HG03066 (cell line): Measurements from ENCODE around the gene BST1.

Experiments used
- ATAC-seq: cut with Tn5 transposase; IDR thresholded peaks from one replicate; pipeline ENCODE4 v1.9.1; 2021; ENCODE audit warnings: low read depth; ENCODE audit not compliant: unreplicated experiment

The BST1 gene

DNA sequence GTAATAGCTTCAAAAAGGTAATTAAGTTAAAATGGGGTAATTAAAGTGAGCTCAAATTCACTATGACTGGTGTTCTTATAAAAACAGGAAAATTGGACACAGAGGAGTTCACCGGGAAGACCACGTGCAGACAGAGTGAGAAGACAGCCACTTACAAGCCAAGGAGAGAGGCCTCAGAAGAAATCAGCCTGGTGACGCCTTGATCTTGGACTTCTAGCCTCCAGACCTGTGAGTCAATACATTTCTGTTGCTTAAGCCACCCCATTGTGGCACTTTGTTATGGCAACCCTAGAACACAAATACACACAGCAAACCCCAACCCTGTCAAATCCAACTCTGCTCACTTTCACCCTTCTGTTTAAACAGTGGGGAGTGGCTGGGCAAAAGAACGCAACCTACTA is 71.2 kb downstream of the BST1 start:
- no peak for ATAC-seq

DNA sequence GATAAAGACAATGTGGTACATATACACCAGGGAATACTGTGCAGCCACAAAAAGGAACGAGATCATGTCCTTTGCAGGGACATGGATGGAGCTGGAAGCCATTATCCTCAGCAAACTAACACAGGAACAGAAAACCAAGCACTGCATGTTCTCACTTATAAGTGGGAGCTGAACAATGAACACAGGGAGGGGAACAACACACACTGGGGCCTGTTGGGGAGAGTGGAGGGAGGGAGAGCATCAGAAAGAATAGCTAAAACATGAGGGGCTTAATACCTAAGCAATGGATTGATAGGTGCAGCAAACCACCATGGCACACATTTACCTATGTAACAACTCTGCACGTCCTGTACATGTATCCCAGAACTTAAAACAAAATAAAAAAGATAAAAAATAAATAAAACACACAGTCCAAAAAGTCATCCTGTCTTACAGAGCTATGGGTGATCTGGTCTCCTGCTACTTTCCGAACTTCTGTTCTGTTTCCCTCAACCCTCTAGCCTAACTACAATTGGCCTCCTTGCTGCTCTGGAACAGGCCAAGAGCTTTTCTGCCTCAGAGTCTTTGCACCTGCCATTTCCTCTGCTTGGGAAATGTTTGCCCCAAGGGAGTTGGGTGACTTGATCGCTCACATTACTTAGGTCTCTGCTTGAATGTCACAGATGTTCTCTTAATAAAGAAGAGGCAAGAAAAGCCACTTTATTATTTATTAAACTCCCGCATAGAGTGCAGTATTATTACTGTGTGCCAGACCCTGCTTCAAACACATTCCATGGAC is 74.2 kb downstream of the BST1 start:
- no peak for ATAC-seq

DNA sequence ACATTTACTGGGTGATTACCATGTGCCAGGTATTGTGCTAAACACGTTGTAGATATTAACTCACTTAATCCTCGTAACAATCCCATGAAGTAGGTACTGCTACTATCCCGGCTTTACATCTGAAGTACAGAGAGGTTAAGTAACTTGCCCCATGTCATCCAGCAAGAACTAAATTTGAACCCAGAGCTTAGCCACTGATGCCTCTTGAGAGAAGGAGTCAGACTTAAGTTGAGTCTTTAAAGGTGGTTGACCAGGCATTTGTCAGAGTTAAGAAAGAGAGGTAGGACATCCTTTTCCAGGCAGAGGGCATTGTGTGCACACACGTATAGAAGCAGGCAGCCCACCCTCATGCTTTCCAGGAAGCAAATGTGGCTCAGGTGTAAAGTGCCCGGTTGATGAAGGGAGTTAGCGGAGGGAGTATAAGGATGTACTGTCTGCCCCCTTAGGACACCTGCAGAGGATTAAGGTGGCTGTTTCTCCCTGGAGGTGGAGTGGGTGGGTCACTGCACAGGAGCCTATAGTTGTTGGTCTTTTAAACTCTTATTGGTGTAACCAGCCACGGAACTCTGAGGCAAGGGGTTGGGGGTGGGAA is 74.9 kb downstream of the BST1 start:
- no peak for ATAC-seq

DNA sequence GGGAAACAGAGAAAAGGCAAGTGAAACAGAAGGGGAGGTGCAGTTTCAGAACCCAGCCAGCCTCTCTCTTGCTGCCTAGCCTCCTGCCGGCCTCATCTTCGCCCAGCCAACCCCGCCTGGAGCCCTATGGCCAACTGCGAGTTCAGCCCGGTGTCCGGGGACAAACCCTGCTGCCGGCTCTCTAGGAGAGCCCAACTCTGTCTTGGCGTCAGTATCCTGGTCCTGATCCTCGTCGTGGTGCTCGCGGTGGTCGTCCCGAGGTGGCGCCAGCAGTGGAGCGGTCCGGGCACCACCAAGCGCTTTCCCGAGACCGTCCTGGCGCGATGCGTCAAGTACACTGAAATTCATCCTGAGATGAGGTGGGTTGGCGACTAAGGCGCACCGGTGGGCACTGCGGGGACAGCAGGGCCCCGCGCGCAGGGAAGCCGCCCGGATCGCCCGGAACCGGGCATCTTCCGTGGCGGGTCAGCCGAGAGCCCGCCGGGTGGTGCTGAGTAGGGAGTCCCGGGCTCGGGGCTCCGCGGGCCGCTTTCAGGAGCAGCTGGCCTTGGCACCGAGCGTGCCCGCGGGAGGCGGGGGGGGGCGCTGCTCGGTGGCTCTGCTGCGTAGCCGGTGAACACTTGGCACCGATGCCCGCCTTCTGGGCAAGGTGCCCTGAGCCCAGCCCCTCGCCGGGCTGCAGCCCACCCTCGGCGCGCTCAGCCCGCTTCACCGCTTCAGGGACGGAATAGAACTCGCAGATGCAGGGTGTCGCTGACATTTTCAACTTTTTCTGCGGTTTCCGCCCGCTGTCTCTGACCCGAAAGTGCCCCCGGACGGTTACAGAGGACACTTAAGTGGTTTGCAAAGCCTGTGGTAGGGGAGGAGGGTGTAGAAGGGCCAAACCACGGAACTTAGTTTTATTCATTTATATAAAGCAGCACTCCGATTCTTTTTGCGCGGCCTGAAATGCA is 75.7 kb downstream of the BST1 start, which contains the start of gene CD38:
CD38 (plus strand) TSS at position 40 of the 953 bp plus-strand sequence; CDS start at position 127, 87 bp downstream.
- ATAC-seq: peak; percentile 79

DNA sequence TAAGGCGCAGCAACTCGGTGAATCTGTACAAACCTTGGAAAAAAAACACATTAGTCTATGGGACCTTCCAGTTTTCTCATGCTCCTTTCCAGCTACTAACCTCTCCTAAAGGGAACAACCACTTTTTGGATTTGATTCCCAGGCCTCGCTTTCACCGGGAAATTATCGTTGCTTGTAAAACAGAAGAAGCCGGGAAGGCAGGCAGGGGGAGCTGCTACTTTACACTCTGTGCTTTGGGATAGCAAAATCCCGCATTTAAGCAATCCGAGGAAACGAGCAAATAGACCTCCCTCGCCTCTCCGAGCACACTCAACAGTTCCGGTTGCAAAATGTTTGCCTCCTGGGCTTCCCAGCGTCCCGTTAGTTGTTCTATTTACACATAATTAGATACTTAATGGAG is 76.4 kb downstream of the BST1 start:
- ATAC-seq: no peak

DNA sequence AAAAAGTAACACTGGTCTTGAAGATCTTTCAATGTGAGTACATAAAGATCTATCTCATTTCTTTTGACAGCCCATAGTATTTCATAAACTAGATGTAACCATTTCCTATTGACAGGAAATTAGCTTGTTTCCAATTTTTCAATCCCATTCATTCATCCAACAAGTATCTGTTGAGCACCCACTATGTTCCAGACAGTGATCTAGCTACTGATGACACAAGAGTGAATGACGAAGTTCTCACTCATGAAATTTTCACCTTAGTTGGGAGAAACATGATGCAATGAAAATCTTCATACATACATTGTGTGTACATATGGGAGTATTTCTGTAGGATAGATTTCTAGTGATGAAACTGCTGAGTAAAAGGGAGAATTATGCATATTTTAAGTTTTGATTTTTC is 76.9 kb downstream of the BST1 start:
- ATAC-seq: no peak

DNA sequence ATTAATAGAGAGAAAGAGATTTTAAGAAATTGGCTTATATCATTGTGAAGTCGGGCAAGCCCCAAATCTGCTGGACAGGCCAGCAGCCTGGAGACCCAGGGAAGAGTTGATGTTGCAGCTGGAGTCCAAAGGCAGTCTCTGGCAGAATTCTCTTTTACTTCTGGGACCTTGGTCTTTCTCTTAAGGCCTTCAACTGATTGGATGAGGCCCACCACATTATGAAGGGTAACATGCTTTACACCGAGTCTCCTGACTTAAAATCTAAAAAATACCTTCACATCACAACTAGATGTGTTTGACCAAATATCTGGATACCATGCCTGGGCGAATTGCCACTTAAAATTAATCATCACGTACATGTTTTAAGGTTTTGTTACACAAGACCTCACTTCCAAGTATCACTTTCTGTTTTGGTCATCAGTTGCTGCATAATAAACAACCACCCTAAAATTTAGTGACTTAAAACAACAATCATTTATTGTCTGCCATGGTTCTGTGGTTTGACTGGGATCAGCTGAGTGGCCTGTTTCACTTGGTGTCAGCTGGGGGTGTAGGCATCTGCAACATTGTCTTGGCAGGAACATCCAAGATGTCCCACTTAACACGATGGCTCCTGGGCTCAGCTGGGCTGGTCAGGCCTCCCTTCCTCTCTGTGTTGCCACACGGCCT is 78.7 kb downstream of the BST1 start:
- ATAC-seq: no peak
